ENCODE measurements around the gene TUBGCP3. TPM values are rescaled to one million over a fixed set of nuclear protein-coding genes. Genes with fewer than 3 reads are reported as not detected.
A peak's percentile ranks its signal among the peaks of the same experiment; 100 is the strongest.

Gene TUBGCP3
- total RNA-seq, 2 donors from 2014 or later, result 24.9 to 39.4 TPM

DNA sequence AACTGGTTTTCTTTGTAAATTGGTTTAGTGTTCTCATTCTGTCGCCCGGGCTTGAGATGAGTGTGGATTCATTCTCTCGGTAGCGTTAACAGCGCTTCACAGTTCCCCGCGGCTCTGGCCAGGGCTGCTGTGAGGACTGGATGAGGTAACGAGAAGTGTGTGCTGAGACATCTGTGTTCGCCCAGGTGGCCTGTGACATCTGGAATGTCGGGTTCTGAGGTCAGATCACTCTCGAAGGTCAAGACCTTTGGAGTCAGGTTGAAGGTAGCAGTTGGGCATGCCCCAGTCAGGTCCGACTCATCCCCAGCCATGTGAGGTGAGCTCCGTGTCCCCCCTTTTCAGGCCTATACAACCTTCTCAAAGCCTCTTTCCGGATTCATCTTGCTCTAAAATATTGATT lies 13.4 kb upstream of the TUBGCP3 start:
- DNase-seq, result no peak
- no peak overlapping the region for H3K4me3 ChIP-seq
- H3K27me3 ChIP-seq, result no peaks in the 10 kb centered on the region
- no peaks in the 10 kb centered on the region for H3K9me3 ChIP-seq
- H3K9ac ChIP-seq (ENCODE audit: low read depth in 2 of 2, low read length in 2 of 2), result no peak overlapping the region
- intact Hi-C loops (cut with DNase I), result no loop called here
- TF ChIP-seq, protein P1, sequence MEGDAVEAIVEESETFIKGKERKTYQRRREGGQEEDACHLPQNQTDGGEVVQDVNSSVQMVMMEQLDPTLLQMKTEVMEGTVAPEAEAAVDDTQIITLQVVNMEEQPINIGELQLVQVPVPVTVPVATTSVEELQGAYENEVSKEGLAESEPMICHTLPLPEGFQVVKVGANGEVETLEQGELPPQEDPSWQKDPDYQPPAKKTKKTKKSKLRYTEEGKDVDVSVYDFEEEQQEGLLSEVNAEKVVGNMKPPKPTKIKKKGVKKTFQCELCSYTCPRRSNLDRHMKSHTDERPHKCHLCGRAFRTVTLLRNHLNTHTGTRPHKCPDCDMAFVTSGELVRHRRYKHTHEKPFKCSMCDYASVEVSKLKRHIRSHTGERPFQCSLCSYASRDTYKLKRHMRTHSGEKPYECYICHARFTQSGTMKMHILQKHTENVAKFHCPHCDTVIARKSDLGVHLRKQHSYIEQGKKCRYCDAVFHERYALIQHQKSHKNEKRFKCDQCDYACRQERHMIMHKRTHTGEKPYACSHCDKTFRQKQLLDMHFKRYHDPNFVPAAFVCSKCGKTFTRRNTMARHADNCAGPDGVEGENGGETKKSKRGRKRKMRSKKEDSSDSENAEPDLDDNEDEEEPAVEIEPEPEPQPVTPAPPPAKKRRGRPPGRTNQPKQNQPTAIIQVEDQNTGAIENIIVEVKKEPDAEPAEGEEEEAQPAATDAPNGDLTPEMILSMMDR (IDR thresholded peaks at IDR 0.05), result no peak
- H3K4me1 ChIP-seq, result no peaks in the 10 kb centered on the region
- H3K36me3 ChIP-seq, result no peaks in the 10 kb centered on the region
- no peak overlapping the region for H3K27ac ChIP-seq

DNA sequence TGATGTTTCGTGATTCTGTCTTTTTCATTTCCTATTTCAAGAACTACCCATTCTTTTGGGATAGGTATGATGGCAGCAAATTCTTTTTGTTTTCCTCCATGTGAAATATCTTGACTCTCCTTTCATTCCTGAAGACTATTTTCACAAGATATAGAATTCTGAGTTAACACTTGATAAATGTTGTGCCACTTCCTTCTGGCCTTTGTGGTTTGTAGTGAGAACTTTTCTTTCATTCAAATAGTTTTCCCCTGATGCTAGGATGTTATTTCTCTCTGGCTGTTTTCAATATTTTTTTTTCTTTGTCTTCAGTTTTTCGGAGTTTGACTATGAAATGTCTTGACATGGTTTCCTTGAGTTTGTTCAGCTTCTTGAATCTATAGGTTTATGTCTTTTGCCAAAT lies 8.3 kb upstream of the TUBGCP3 start:
- no peaks in the 10 kb centered on the region for H3K27me3 ChIP-seq
- intact Hi-C loops (cut with DNase I), result no loop called here
- no peak for DNase-seq
- H3K36me3 ChIP-seq, result no peaks in the 10 kb centered on the region
- H3K9me3 ChIP-seq, result no peaks in the 10 kb centered on the region
- no peaks in the 10 kb centered on the region for H3K4me1 ChIP-seq
- H3K27ac ChIP-seq, result no peak overlapping the region
- no peak overlapping the region for H3K4me3 ChIP-seq
- no peak overlapping the region for H3K9ac ChIP-seq (ENCODE audit: low read depth in 2 of 2, low read length in 2 of 2)
- TF ChIP-seq, protein P1 (IDR thresholded peaks at IDR 0.05), result no peak

DNA sequence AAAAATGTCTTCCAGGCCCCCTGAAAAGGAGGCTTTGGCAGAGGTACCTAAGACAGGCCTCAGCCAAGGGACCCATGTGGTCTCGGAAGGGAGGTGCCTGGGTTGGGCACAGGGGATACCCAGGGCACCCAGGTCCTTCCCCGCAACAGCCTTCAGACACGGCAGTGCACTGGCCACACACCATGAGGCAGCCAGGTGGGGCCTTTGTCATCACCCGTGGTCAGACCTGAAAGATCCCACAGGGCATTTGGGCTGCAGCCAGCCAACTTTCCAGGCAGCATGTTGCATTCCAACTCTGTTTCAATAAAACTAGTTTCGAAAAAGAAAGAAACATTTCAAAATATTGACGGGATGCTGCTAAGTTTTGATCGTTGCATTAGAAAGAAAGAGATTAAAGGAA lies 4.7 kb upstream of the TUBGCP3 start:
- Histone ChIP-seq H3K36me3 (no peaks in the 10 kb centered on the region), H3K9me3 (no peaks in the 10 kb centered on the region), H3K9ac (ENCODE audit: low read depth in 2 of 2, low read length in 2 of 2) (no peak overlapping the region), H3K4me3 (no peak overlapping the region), H3K27me3 (no peaks in the 10 kb centered on the region), H3K4me1 (no peaks in the 10 kb centered on the region), H3K27ac (no peak overlapping the region)
- TF ChIP-seq, protein P1 (IDR thresholded peaks at IDR 0.05), result no peak
- no peak for DNase-seq
- intact Hi-C loops (cut with DNase I), result no loop called here

DNA sequence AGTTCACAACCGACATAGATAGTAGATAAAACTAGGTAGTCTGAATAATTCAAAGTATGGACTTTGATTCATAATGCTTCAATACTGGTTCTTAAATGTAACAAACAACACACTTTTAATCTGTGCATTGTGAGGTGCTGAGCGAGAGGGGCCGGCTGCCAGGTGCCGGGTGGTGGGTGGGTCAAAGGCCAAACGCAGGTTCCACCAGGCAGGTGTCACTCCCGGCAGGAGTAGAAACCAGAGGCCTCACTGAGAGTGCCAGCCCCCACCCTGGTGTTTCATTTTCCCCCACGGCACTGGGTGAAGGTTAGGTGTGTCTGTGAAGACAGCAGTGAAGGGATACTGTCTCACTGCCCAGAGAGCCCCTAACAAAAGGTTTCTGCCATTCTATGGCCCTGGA lies 4.2 kb upstream of the TUBGCP3 start:
- Histone ChIP-seq H3K27me3 (no peaks in the 10 kb centered on the region), H3K27ac (no peak overlapping the region), H3K4me3 (no peak overlapping the region), H3K9me3 (no peaks in the 10 kb centered on the region), H3K36me3 (no peaks in the 10 kb centered on the region), H3K9ac (ENCODE audit: low read depth in 2 of 2, low read length in 2 of 2) (no peak overlapping the region), H3K4me1 (no peaks in the 10 kb centered on the region)
- TF ChIP-seq, protein P1 (IDR thresholded peaks at IDR 0.05), result no peak
- no peak for DNase-seq
- intact Hi-C loops (cut with DNase I), result no loop called here

DNA sequence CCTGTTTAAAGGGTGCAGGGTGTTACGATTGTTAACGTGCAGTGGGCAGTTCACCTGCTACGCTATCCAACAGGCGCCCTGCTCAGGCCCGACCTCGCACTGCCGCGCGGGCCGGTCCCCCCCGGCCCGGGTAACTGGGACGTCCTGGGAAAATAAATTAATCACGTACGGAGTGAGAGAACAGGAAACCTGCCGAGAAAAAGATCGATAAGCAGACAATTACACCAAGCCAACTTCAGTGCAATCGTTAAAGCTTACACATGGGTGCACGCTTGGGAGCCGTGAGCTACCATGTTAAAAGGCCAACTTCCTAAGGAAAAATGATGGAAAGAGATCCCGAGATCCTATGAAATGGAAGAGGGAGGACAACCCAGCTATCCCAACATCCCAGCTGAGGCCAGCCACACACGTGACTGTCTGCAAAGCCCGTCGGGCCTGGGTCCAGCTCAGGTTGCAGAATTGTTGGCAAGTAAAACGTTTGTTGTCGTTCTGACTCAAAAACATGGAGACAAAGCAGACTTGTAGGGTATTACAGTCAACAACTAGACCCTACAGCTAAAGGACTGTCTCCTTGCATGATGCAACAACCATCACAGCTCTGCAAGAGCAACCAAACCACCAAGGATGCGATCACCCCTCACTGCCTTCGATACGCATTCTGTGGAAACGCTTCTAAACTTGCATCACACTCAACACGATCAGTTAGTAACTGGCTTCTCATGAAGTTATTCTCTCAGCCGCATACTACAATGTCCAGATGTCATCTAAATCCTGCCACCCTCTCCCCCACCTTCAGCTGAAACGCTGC lies 741 bp upstream of the TUBGCP3 start:
- no peak for DNase-seq
- intact Hi-C loops (cut with DNase I), result no loop called here

More for the DNA sequence above, 741 bp upstream of the TUBGCP3 start:
- peak overlapping the region; percentile 100 for H3K4me3 ChIP-seq
- no peaks in the 10 kb centered on the region for H3K27me3 ChIP-seq
- no peaks in the 10 kb centered on the region for H3K4me1 ChIP-seq
- H3K27ac ChIP-seq, result peak overlapping the region; percentile 99
- peak overlapping the region; percentile 72 to 94 for H3K9ac ChIP-seq (ENCODE audit: low read depth in 2 of 2, low read length in 2 of 2)
- TF ChIP-seq, protein P1 (IDR thresholded peaks at IDR 0.05), result no peak
- no peaks in the 10 kb centered on the region for H3K36me3 ChIP-seq
- H3K9me3 ChIP-seq, result no peaks in the 10 kb centered on the region

Measured in colonic mucosa (tissue), 4 donors.